ENCODE results near the gene IFNB1. TPM values are rescaled to one million over a fixed set of nuclear protein-coding genes. Genes with fewer than 3 reads are reported as not detected.

IFNB1 gene
- total RNA-seq, 1 experiment from 2014 or later = not detected

DNA sequence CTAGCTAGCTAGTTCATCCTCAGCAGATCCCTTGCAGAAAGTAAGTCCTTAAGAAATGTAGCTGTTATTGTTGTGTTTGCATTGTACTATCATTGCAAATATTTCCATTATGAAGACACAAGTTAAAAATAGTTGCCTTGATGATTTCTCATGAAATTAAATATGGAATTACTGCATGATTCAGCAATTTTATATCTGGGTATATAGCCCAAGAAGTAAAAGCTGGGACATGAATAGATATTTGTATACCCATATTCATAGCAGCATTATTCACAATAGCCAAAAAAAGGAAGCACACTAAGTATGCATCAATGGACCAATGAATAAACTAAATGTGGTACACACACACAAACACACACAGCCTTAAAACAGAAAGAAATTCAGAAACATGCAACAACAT is 6.8 kb downstream of the IFNB1 start:
- intact Hi-C loops (cut with micrococcal nuclease; ENCODE audit: unreplicated experiment) = no loop called here
- POLR2A ChIA-PET = no interaction called here

DNA sequence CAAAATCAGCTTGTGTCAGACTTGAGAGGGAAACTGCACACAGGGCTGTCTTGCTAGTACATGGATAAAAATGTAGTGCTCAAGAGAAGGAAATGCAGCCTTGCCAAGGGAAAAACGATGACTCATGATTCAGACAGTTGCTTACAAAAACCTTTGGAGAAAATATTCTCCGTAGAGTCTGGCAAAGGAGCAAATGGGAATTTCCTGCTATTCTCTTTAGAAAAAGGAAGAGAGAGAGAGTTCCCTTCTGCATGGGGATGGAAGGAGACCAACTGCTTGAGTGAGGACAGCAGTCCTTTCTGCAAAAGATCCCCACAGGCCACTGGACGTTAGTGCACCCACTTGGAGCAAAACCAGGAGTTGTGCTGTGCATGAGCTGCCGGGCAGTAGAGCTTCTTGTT is 7.6 kb downstream of the IFNB1 start:
- no peaks in the 10 kb centered on the region for H3K36me3 Mint-ChIP-seq (ENCODE audit: insufficient read depth, unreplicated experiment)
- CTCF ChIA-PET = no interaction called here
- POLR2A ChIA-PET = no interaction called here

More for the DNA sequence above, 6.8 kb downstream of the IFNB1 start:
- Mint-ChIP-seq H3K27ac (ENCODE audit: unreplicated experiment) (no peak overlapping the region), H3K36me3 (ENCODE audit: insufficient read depth, unreplicated experiment) (no peaks in the 10 kb centered on the region), H3K4me1 (ENCODE audit: low read depth, unreplicated experiment) (no peaks in the 10 kb centered on the region), H3K4me3 (ENCODE audit: unreplicated experiment) (no peak overlapping the region), H3K27me3 (ENCODE audit: insufficient read depth, unreplicated experiment) (no peaks in the 10 kb centered on the region), H3K9me3 (ENCODE audit: unreplicated experiment) (no peaks in the 10 kb centered on the region)
- Histone ChIP-seq H3K27me3 (replicated peaks; ENCODE audit: control insufficient read depth, insufficient read depth, low read length) (no peaks in the 10 kb centered on the region), H3K4me1 (peaks cover 16% of the 10 kb centered on the region), H3K9me3 (no peaks in the 10 kb centered on the region), H3K4me3 (ENCODE audit: low read depth, low read length) (no peak overlapping the region), H3K36me3 (ENCODE audit: control insufficient read depth, insufficient read depth, low read length) (no peaks in the 10 kb centered on the region)
- TF ChIP-seq, protein P1, sequence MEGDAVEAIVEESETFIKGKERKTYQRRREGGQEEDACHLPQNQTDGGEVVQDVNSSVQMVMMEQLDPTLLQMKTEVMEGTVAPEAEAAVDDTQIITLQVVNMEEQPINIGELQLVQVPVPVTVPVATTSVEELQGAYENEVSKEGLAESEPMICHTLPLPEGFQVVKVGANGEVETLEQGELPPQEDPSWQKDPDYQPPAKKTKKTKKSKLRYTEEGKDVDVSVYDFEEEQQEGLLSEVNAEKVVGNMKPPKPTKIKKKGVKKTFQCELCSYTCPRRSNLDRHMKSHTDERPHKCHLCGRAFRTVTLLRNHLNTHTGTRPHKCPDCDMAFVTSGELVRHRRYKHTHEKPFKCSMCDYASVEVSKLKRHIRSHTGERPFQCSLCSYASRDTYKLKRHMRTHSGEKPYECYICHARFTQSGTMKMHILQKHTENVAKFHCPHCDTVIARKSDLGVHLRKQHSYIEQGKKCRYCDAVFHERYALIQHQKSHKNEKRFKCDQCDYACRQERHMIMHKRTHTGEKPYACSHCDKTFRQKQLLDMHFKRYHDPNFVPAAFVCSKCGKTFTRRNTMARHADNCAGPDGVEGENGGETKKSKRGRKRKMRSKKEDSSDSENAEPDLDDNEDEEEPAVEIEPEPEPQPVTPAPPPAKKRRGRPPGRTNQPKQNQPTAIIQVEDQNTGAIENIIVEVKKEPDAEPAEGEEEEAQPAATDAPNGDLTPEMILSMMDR (IDR thresholded peaks at IDR 0.05; ENCODE audit: insufficient read depth in 1 of 2, low read depth in 1 of 2, low read length in 1 of 2, severe bottlenecking in 1 of 2, unreplicated experiment in 1 of 2) = no peak
- BruUV-seq (replicated peaks) = no TSS peak
- CTCF ChIA-PET = no interaction called here
- no peak for DNase-seq

GRCh38 chr9:21060919-21061561 is 16.7 kb downstream of the IFNB1 start:
- Mint-ChIP-seq H3K27me3 (ENCODE audit: insufficient read depth, unreplicated experiment) (no peaks in the 10 kb centered on the region), H3K4me3 (ENCODE audit: unreplicated experiment) (no peak overlapping the region), H3K9me3 (ENCODE audit: unreplicated experiment) (no peaks in the 10 kb centered on the region), H3K27ac (ENCODE audit: unreplicated experiment) (no peak overlapping the region), H3K36me3 (ENCODE audit: insufficient read depth, unreplicated experiment) (no peaks in the 10 kb centered on the region), H3K4me1 (ENCODE audit: low read depth, unreplicated experiment) (no peaks in the 10 kb centered on the region)
- Histone ChIP-seq H3K9me3 (no peaks in the 10 kb centered on the region), H3K4me1 (no peaks in the 10 kb centered on the region), H3K27me3 (replicated peaks; ENCODE audit: control insufficient read depth, insufficient read depth, low read length) (no peaks in the 10 kb centered on the region), H3K36me3 (ENCODE audit: control insufficient read depth, insufficient read depth, low read length) (no peaks in the 10 kb centered on the region), H3K4me3 (ENCODE audit: low read depth, low read length) (no peak overlapping the region)
- intact Hi-C loops (cut with micrococcal nuclease; ENCODE audit: unreplicated experiment) = no loop called here
- ChIA-PET POLR2A (no interaction called here), CTCF (no interaction called here)
- BruUV-seq (replicated peaks) = no TSS peak
- no peak for DNase-seq
- TF ChIP-seq, protein P1 (IDR thresholded peaks at IDR 0.05; ENCODE audit: insufficient read depth in 1 of 2, low read depth in 1 of 2, low read length in 1 of 2, severe bottlenecking in 1 of 2, unreplicated experiment in 1 of 2) = no peak

More for the DNA sequence above, 7.6 kb downstream of the IFNB1 start:
- Mint-ChIP-seq H3K27ac (ENCODE audit: unreplicated experiment) (no peak overlapping the region), H3K4me1 (ENCODE audit: low read depth, unreplicated experiment) (no peaks in the 10 kb centered on the region), H3K27me3 (ENCODE audit: insufficient read depth, unreplicated experiment) (no peaks in the 10 kb centered on the region), H3K4me3 (ENCODE audit: unreplicated experiment) (no peak overlapping the region), H3K9me3 (ENCODE audit: unreplicated experiment) (no peaks in the 10 kb centered on the region)
- TF ChIP-seq, protein P1 (IDR thresholded peaks at IDR 0.05; ENCODE audit: insufficient read depth in 1 of 2, low read depth in 1 of 2, low read length in 1 of 2, severe bottlenecking in 1 of 2, unreplicated experiment in 1 of 2) = no peak
- peak in 1 of 2 experiments; percentile 8 for DNase-seq
- no peak overlapping the region for H3K4me3 ChIP-seq (ENCODE audit: low read depth, low read length)
- intact Hi-C loops (cut with micrococcal nuclease; ENCODE audit: unreplicated experiment) = no loop called here
- H3K27me3 ChIP-seq (replicated peaks; ENCODE audit: control insufficient read depth, insufficient read depth, low read length) = no peaks in the 10 kb centered on the region
- no peaks in the 10 kb centered on the region for H3K9me3 ChIP-seq
- BruUV-seq (replicated peaks) = no TSS peak
- no peaks in the 10 kb centered on the region for H3K36me3 ChIP-seq (ENCODE audit: control insufficient read depth, insufficient read depth, low read length)
- peaks cover 16% of the 10 kb centered on the region for H3K4me1 ChIP-seq
